H9 (cell line): ENCODE measurements around the gene TMEM135. TPM values are rescaled to one million over a fixed set of nuclear protein-coding genes. Genes with fewer than 3 reads are reported as not detected.

Experiments used
- DNase-seq: peaks from one replicate; pipeline ENCODE4 v3.0.0-alpha.2; 2017
- H2AFZ ChIP-seq: one replicate; pipeline ENCODE4 v1.6.1; 2013; ENCODE audit warnings: mild to moderate bottlenecking, low read length, control low read depth, moderate library complexity
- H2AK5ac ChIP-seq: 2 replicates; pipeline ENCODE4 v1.6.1; 2013; ENCODE audit warnings: low read length, control low read depth, mixed read lengths; ENCODE audit not compliant: insufficient read length
- H2BK120ac ChIP-seq: one replicate; pipeline ENCODE4 v1.6.1; 2013; ENCODE audit warnings: low read depth, mild to moderate bottlenecking, low read length, control low read depth, inconsistent platforms; ENCODE audit not compliant: poor library complexity, severe bottlenecking
- H2BK12ac ChIP-seq: 2 replicates; pipeline ENCODE4 v1.6.1; 2013; ENCODE audit warnings: low read length, control low read depth, mixed read lengths, low read depth; ENCODE audit not compliant: insufficient read length
- H2BK15ac ChIP-seq: 2 replicates; pipeline ENCODE4 v1.6.1; 2013; ENCODE audit warnings: low read depth, low read length, control low read depth
- H2BK20ac ChIP-seq: one replicate; pipeline ENCODE4 v1.6.1; 2013; ENCODE audit warnings: low read depth, mild to moderate bottlenecking, low read length, control low read depth, inconsistent platforms; ENCODE audit not compliant: poor library complexity, severe bottlenecking
- H2BK5ac ChIP-seq: 2 replicates; pipeline ENCODE4 v1.6.1; 2013; ENCODE audit warnings: low read length, control low read depth, mixed read lengths; ENCODE audit not compliant: insufficient read length
- H3K14ac ChIP-seq: 2 replicates; pipeline ENCODE4 v1.6.1; 2013; ENCODE audit warnings: low read length, control low read depth; ENCODE audit not compliant: insufficient read depth
- H3K18ac ChIP-seq: 2 replicates; pipeline ENCODE4 v1.6.1; 2013; ENCODE audit warnings: low read depth, mild to moderate bottlenecking, mixed read lengths, low read length, control low read depth; ENCODE audit not compliant: insufficient read length
- H3K23ac ChIP-seq: 2 replicates; pipeline ENCODE4 v1.6.1; 2013; ENCODE audit warnings: low read length, control low read depth, mixed read lengths, low read depth; ENCODE audit not compliant: insufficient read length
- H3K23me2 ChIP-seq: 2 replicates; pipeline ENCODE4 v1.6.1; 2013; ENCODE audit warnings: low read depth, mild to moderate bottlenecking, mixed read lengths, low read length, control low read depth; ENCODE audit not compliant: insufficient read length, poor library complexity, severe bottlenecking
- H3K27ac ChIP-seq: 2 replicates; pipeline ENCODE4 v1.5.1; 2013; ENCODE audit warnings: low read length, control low read depth, mixed read lengths, low read depth; ENCODE audit not compliant: insufficient read length
- H3K27me3 ChIP-seq: 2 replicates; pipeline ENCODE4 v1.6.1; 2013; ENCODE audit warnings: low read length, control low read depth, inconsistent platforms; ENCODE audit not compliant: insufficient read depth
- H3K4ac ChIP-seq: 2 replicates; pipeline ENCODE4 v1.6.1; 2013; ENCODE audit warnings: low read depth, mild to moderate bottlenecking, control low read depth, inconsistent platforms, low read length, moderate library complexity
- H3K4me1 ChIP-seq: 2 replicates; pipeline ENCODE4 v1.6.1; 2013; ENCODE audit warnings: low read length, control low read depth, inconsistent platforms; ENCODE audit not compliant: insufficient read depth
- H3K4me2 ChIP-seq: 2 replicates; pipeline ENCODE4 v1.6.1; 2013; ENCODE audit warnings: low read length, control low read depth, mixed read lengths; ENCODE audit not compliant: insufficient read length, insufficient read depth
- H3K56ac ChIP-seq: 2 replicates; pipeline ENCODE4 v1.6.1; 2013; ENCODE audit warnings: low read depth, mild to moderate bottlenecking, mixed read lengths, low read length, control low read depth; ENCODE audit not compliant: insufficient read length
- H3K79me1 ChIP-seq: 2 replicates; pipeline ENCODE4 v1.6.1; 2013; ENCODE audit warnings: low read depth, mild to moderate bottlenecking, moderate library complexity, low read length, control low read depth, inconsistent platforms; ENCODE audit not compliant: insufficient read depth, poor library complexity, severe bottlenecking
- H3K79me2 ChIP-seq: 2 replicates; pipeline ENCODE4 v1.6.1; 2013; ENCODE audit warnings: low read length, control low read depth, inconsistent platforms; ENCODE audit not compliant: insufficient read depth
- H3K9ac ChIP-seq: 2 replicates; pipeline ENCODE4 v1.6.1; 2013; ENCODE audit warnings: low read length, control low read depth, mixed read lengths; ENCODE audit not compliant: insufficient read length; ENCODE audit errors: extremely low read depth
- H3K9me3 ChIP-seq: one replicate; pipeline ENCODE4 v1.6.1; 2013; ENCODE audit warnings: low read depth, low read length, inconsistent platforms; ENCODE audit not compliant: control insufficient read depth
- H3T11ph ChIP-seq: one replicate; pipeline ENCODE4 v1.6.1; 2013; ENCODE audit warnings: mild to moderate bottlenecking, low read length, control low read depth, inconsistent platforms
- H4K20me1 ChIP-seq: one replicate; pipeline ENCODE4 v1.6.1; 2013; ENCODE audit not compliant: control insufficient read depth, insufficient read length, insufficient read depth
- H4K5ac ChIP-seq: 2 replicates; pipeline ENCODE4 v1.6.1; 2013; ENCODE audit warnings: low read depth, mild to moderate bottlenecking, mixed read lengths, low read length, control low read depth; ENCODE audit not compliant: insufficient read length
- H4K8ac ChIP-seq: replicated peaks from 2 replicates; pipeline ENCODE4 v1.6.1; 2013; ENCODE audit warnings: low read length, control low read depth, mixed read lengths, low read depth; ENCODE audit not compliant: insufficient read length
- H4K91ac ChIP-seq: 2 replicates; pipeline ENCODE4 v1.6.1; 2013; ENCODE audit warnings: low read depth, mild to moderate bottlenecking, moderate library complexity, mixed read lengths, low read length, control low read depth; ENCODE audit not compliant: insufficient read length
- H3K27ac Mint-ChIP-seq, 3 experiments: 2 replicates in 2 of 3; 3 replicates in 1 of 3; pipeline ENCODE4 v1.8.0; 2020 to 2021; ENCODE audit warnings: mixed read lengths in 3 of 3, mild to moderate bottlenecking in 1 of 3, moderate library complexity in 1 of 3
- H3K27me3 Mint-ChIP-seq: 2 replicates; pipeline ENCODE4 v1.8.0; 2021; ENCODE audit warnings: low read depth, mild to moderate bottlenecking, moderate library complexity, mixed read lengths
- H3K36me3 Mint-ChIP-seq, 3 experiments: 2 replicates in 2 of 3; 3 replicates in 1 of 3; pipeline ENCODE4 v1.8.0; 2020 to 2021; ENCODE audit warnings: low read depth in 3 of 3, mixed read lengths in 3 of 3; ENCODE audit not compliant: insufficient read depth in 1 of 3
- H3K4me1 Mint-ChIP-seq, 2 experiments: 2 replicates each; pipeline ENCODE4 v1.8.0; 2020; ENCODE audit warnings: mixed read lengths in 2 of 2
- H3K4me3 Mint-ChIP-seq, 2 experiments: 2 replicates in 1 of 2; 3 replicates in 1 of 2; pipeline ENCODE4 v1.8.0; 2020 to 2021; ENCODE audit warnings: mild to moderate bottlenecking in 2 of 2, mixed read lengths in 2 of 2, moderate library complexity in 1 of 2
- H3K9me3 Mint-ChIP-seq, 2 experiments: 2 replicates in 1 of 2; 3 replicates in 1 of 2; pipeline ENCODE4 v1.8.0; 2020; ENCODE audit warnings: mild to moderate bottlenecking in 2 of 2, mixed read lengths in 2 of 2, moderate library complexity in 1 of 2
- CTCF ChIP-seq: fragments of 200-600 bp; sonication (generic); conservative IDR thresholded peaks from 3 replicates; pipeline ENCODE4 v1.8.0; 2021; ENCODE audit warnings: antibody characterized with exemption, mild to moderate bottlenecking
- WGBS: extraction: QIAGEN DNeasy Blood & Tissue Kit; methylation state at CpG from one replicate; pipeline ENCODE4 v1.1.7; 2013; ENCODE audit warnings: missing lambda C conversion rate, low lambda C conversion rate, mixed read lengths; ENCODE audit not compliant: insufficient read length; ENCODE audit errors: extremely low coverage; 5-methylcytosine and 5-hydroxymethylcytosine counted together
- total RNA-seq: library from RNA; stranded (reverse); gene quantifications from 2 replicates; pipeline ENCODE4 v1.2.1, GENCODE V29; 2021

Gene TMEM135
- total RNA-seq, 1 experiment from 2014 or later = 25.2 TPM

- no peak for DNase-seq
- H3T11ph ChIP-seq = no peak overlapping the region
- H3K4me2 ChIP-seq = no peak overlapping the region
- no peaks in the 10 kb centered on the region for H4K20me1 ChIP-seq
- H3K4me1 ChIP-seq = peaks cover 3% of the 10 kb centered on the region
- H3K23ac ChIP-seq = no peak overlapping the region
- H2BK5ac ChIP-seq = no peak overlapping the region
- no CpG with 5 or more reads among the region's 8 CpGs for WGBS
- H3K79me2 ChIP-seq = 0 out of 2 replicates have a peak, but pooled peaks cover under 1% of the 10 kb centered on the region
- peaks cover 7% of the 10 kb centered on the region for H3K23me2 ChIP-seq
- H3K14ac ChIP-seq = no peak overlapping the region
- H3K56ac ChIP-seq = no peak overlapping the region
- no peak for TF ChIP-seq CTCF
- Mint-ChIP-seq H3K4me1 (peaks cover 26 to 30% of the 10 kb centered on the region in 2 experiments), H3K27ac (0 out of 7 replicates have a peak overlapping the region, but pooled peaks of 1 of the 3 experiments have one; percentile 12), H3K27me3 (no peaks in the 10 kb centered on the region), H3K4me3 (no peak overlapping the region), H3K36me3 (no peaks in the 10 kb centered on the region), H3K9me3 (no peaks in the 10 kb centered on the region)
- no peaks in the 10 kb centered on the region for H3K79me1 ChIP-seq
- H2AFZ ChIP-seq = no peak overlapping the region
- H3K27ac ChIP-seq = no peak overlapping the region
- no peak overlapping the region for H3K4ac ChIP-seq
- H2BK12ac ChIP-seq = no peak overlapping the region
- H3K27me3 ChIP-seq = no peaks in the 10 kb centered on the region
- no peak overlapping the region for H4K8ac ChIP-seq
- H2AK5ac ChIP-seq = no peak overlapping the region
- H3K18ac ChIP-seq = no peak overlapping the region
- H4K5ac ChIP-seq = no peak overlapping the region
- H3K9me3 ChIP-seq = no peaks in the 10 kb centered on the region
- no peak overlapping the region for H2BK20ac ChIP-seq
- H2BK120ac ChIP-seq = no peak overlapping the region
- H3K9ac ChIP-seq = no peak overlapping the region
- no peak overlapping the region for H4K91ac ChIP-seq
- no peak overlapping the region for H2BK15ac ChIP-seq
Measured at GRCh38 chr11:87033561-87033960, 4.2 kb upstream of the TMEM135 start.
